Mucosa of descending colon (tissue), 3 donors: ENCODE measurements around the gene TMEM255B. TPM values are rescaled to one million over a fixed set of nuclear protein-coding genes. Genes with fewer than 3 reads are reported as not detected.
"Not testable (repeated sequence)": the region's sequence is repeated elsewhere in the genome, so short reads cannot be mapped to it uniquely, and the experiment has no call there.

Source experiments
- ATAC-seq: fragments of 200-7000 bp; cut with Tn5 transposase; one replicate; pipeline ENCODE4 v1.9.1; 2020; ENCODE audit warnings: mild to moderate bottlenecking, moderate library complexity
- DNase-seq, 3 donors: peaks; one replicate each; pipeline ENCODE4 v3.0.0-alpha.2; 2020
- H3K36me3 ChIP-seq: fragments of 200-600 bp; one replicate; pipeline ENCODE4 v1.8.0; 2021; ENCODE audit warnings: low read depth, mild to moderate bottlenecking
- H3K4me1 ChIP-seq: fragments of 200-600 bp; one replicate; pipeline ENCODE4 v1.8.0; 2021; ENCODE audit warnings: low read depth, mild to moderate bottlenecking
- H3K4me3 ChIP-seq: fragments of 200-600 bp; one replicate; pipeline ENCODE4 v1.8.0; 2021; ENCODE audit warnings: mild to moderate bottlenecking
- H3K9me3 ChIP-seq: fragments of 200-600 bp; one replicate; pipeline ENCODE4 v1.8.0; 2021; ENCODE audit warnings: mild to moderate bottlenecking
- CTCF ChIP-seq: fragments of 200-600 bp; IDR thresholded peaks from one replicate; pipeline ENCODE4 v1.8.0; 2022; ENCODE audit warnings: antibody characterized with exemption, mild to moderate bottlenecking
- intact Hi-C, 2 donors: fragments of 100-400 bp; cut with DNase I in 1 of 2; cut with micrococcal nuclease in 1 of 2; formaldehyde crosslinking; loops; one replicate each; pipeline versions ENCODE4 v1.11.0 to v1.11.1; 2022; cut with DNase I, micrococcal nuclease
- total RNA-seq, 3 donors: library from RNA; stranded (reverse); fragmentation: NEBNext Ultra II Directional in 2 of 3; extraction: Animal tissue kit (Norgen Biotek cat#: 25700) in 2 of 3; gene quantifications; one replicate each; pipeline versions ENCODE4 v1.2.1 to v1.2.4, GENCODE V29; 2021 to 2023
- donor health status: DM: no; HTN: no; CAD: no; lungs with moderate emphysema.
- donor health status: DM: no; HTN: no; CAD: no.
- donor health status: DM: no; HTN: yes; CAD: no.

The TMEM255B gene
- total RNA-seq, 3 donors from 2014 or later = 2.9 to 6.6 (median 6.3) TPM

DNA sequence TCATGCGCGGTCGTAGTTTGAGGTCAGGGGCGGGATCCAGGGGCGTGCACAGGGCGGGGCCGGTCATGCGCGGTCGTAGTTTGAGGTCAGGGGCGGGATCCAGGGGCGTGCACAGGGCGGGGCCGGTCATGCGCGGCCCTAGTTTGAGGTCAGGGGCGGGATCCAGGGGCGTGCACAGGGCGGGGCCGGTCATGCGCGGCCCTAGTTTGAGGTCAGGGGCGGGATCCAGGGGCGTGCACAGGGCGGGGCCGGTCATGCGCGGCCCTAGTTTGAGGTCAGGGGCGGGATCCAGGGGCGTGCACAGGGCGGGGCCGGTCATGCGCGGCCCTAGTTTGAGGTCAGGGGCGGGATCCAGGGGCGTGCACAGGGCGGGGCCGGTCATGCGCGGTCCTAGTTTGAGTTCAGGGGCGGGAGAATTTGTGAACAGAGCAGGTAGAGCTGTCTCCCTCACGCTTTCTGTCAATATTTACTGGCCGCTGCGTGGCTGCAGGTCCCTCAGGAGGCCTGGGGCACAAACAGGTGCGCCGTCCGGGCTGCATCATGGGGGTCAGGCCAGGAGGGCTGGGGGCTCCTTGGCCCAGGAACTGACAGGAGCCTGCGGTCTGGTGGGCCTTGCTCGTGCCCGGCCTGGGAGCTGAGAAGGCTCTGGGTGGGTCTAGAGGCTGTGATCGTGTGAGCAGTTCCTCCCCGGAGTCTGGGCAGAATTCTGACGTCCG, 32.8 kb upstream of the TMEM255B start:
- ATAC-seq, H3K36me3 ChIP-seq, H3K9me3 ChIP-seq, intact Hi-C loops, H3K4me1 ChIP-seq, H3K4me3 ChIP-seq: not testable (repeated sequence)
- peak; percentile 32 to 70 (median 66) for DNase-seq

- Histone ChIP-seq H3K4me1 (peaks cover 5% of the 10 kb centered on the region), H3K36me3 (no peaks in the 10 kb centered on the region), H3K4me3 (no peak overlapping the region), H3K9me3 (no peaks in the 10 kb centered on the region)
- no peak for TF ChIP-seq CTCF
- intact Hi-C loops = no loop called here
- ATAC-seq = no peak
- peak in 2 of 3 donors; percentile 49 to 64 for DNase-seq
Observed at GRCh38 chr13:113726961-113727411, 32.0 kb upstream of the TMEM255B start.

DNA sequence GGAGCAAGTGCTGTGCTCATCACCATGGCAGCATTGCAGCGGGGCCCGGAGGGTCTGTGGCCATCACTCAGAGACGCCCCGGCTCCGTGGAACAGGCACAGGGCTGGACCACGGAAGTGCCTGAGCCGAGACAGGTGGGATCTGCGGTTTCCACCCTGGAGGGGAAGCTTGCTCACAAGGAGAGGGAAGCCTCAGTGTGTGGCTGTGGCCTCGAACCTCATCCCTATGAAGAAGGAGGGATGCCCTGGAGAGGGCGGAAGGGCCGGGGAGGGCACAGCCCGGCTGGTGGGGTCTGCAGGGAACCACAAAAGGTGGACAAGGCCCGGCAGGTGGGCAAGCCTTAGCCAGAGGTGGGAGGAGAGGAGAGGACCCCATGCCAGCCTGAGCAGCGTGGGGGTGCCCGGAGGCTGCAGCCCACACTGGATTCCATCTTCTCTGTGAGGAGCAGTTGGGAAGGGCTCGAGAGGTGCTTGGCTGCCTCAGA, 30.4 kb upstream of the TMEM255B start:
- no peak for ATAC-seq

GRCh38 chr13:113729187-113730019, 29.6 kb upstream of the TMEM255B start:
- Histone ChIP-seq H3K36me3 (no peaks in the 10 kb centered on the region), H3K9me3 (no peaks in the 10 kb centered on the region), H3K4me1 (peaks cover 2% of the 10 kb centered on the region), H3K4me3 (no peak overlapping the region)
- intact Hi-C loops = no loop called here
- no peak for TF ChIP-seq CTCF
- no peak for ATAC-seq
- peak in 2 of 3 donors; percentile 27 to 48 for DNase-seq

More for the DNA sequence above, 30.4 kb upstream of the TMEM255B start:
- intact Hi-C loops = no loop called here
- peak in 2 of 3 donors; percentile 25 to 51 for DNase-seq
- Histone ChIP-seq H3K4me1 (peaks cover 5% of the 10 kb centered on the region), H3K36me3 (no peaks in the 10 kb centered on the region), H3K4me3 (no peak overlapping the region), H3K9me3 (no peaks in the 10 kb centered on the region)
- TF ChIP-seq CTCF = no peak

GRCh38 chr13:113730258-113730691, 28.8 kb upstream of the TMEM255B start:
- DNase-seq = peak in 2 of 3 donors; percentile 20 to 44
- intact Hi-C loops = no loop called here
- no peaks in the 10 kb centered on the region for H3K4me1 ChIP-seq
- TF ChIP-seq CTCF = no peak
- no peaks in the 10 kb centered on the region for H3K9me3 ChIP-seq
- no peak for ATAC-seq
- no peak overlapping the region for H3K4me3 ChIP-seq
- no peaks in the 10 kb centered on the region for H3K36me3 ChIP-seq

GRCh38 chr13:113730831-113731191, 28.2 kb upstream of the TMEM255B start:
- DNase-seq (no peak), ATAC-seq (no peak)
- Histone ChIP-seq H3K9me3 (no peaks in the 10 kb centered on the region), H3K4me3 (no peak overlapping the region), H3K4me1 (no peaks in the 10 kb centered on the region), H3K36me3 (no peaks in the 10 kb centered on the region)
- no peak for TF ChIP-seq CTCF
- intact Hi-C loops = no loop called here
